ENCODE data around the gene TCP11L2.

TCP11L2 gene

GRCh38 chr12:106288101-106288493 is 14.4 kb upstream of the TCP11L2 start:
- Histone ChIP-seq H3K9me2 (replicated peaks; ENCODE audit: low read depth, low read length) (no peaks in the 10 kb centered on the region), H3K27me3 (ENCODE audit: insufficient read depth, low read length, poor library complexity, severe bottlenecking) (no peaks in the 10 kb centered on the region), H3K9ac (ENCODE audit: low read depth, low read length, poor library complexity, severe bottlenecking) (no peak overlapping the region), H3K4me3 (ENCODE audit: low read length, poor library complexity, severe bottlenecking) (no peak overlapping the region), H2AFZ (ENCODE audit: low read length) (no peak overlapping the region), H3K36me3 (ENCODE audit: insufficient read depth, low read length) (no peaks in the 10 kb centered on the region), H3K9me3 (ENCODE audit: insufficient read depth, low read depth, low read length) (no peaks in the 10 kb centered on the region), H3F3A (ENCODE audit: low read depth) (no peaks in the 10 kb centered on the region), H3K4me2 (ENCODE audit: low read depth, low read length, poor library complexity, severe bottlenecking) (no peak overlapping the region), H3K4me1 (ENCODE audit: insufficient read depth, low read length, poor library complexity, severe bottlenecking) (peaks cover 3% of the 10 kb centered on the region), H4K20me1 (ENCODE audit: insufficient read depth, low read length, poor library complexity, severe bottlenecking) (no peaks in the 10 kb centered on the region), H3K79me2 (ENCODE audit: insufficient read depth, low read length) (no peaks in the 10 kb centered on the region)
- TF ChIP-seq EZH2phosphoT487 (IDR thresholded peaks at IDR 0.05; ENCODE audit: borderline replicate concordance), result no peak
- TF ChIP-seq, protein P1, sequence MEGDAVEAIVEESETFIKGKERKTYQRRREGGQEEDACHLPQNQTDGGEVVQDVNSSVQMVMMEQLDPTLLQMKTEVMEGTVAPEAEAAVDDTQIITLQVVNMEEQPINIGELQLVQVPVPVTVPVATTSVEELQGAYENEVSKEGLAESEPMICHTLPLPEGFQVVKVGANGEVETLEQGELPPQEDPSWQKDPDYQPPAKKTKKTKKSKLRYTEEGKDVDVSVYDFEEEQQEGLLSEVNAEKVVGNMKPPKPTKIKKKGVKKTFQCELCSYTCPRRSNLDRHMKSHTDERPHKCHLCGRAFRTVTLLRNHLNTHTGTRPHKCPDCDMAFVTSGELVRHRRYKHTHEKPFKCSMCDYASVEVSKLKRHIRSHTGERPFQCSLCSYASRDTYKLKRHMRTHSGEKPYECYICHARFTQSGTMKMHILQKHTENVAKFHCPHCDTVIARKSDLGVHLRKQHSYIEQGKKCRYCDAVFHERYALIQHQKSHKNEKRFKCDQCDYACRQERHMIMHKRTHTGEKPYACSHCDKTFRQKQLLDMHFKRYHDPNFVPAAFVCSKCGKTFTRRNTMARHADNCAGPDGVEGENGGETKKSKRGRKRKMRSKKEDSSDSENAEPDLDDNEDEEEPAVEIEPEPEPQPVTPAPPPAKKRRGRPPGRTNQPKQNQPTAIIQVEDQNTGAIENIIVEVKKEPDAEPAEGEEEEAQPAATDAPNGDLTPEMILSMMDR (conservative IDR thresholded peaks at IDR 0.05; ENCODE audit: low read length), result no peak

GRCh38 chr12:106288494-106289195 is 13.9 kb upstream of the TCP11L2 start:
- Histone ChIP-seq H3K9ac (ENCODE audit: low read depth, low read length, poor library complexity, severe bottlenecking) (no peak overlapping the region), H3K4me1 (ENCODE audit: insufficient read depth, low read length, poor library complexity, severe bottlenecking) (peaks cover 3% of the 10 kb centered on the region), H3K9me2 (replicated peaks; ENCODE audit: low read depth, low read length) (no peaks in the 10 kb centered on the region), H3K27me3 (ENCODE audit: insufficient read depth, low read length, poor library complexity, severe bottlenecking) (no peaks in the 10 kb centered on the region), H3K9me3 (ENCODE audit: insufficient read depth, low read depth, low read length) (no peaks in the 10 kb centered on the region), H3K79me2 (ENCODE audit: insufficient read depth, low read length) (no peaks in the 10 kb centered on the region), H3K4me3 (ENCODE audit: low read length, poor library complexity, severe bottlenecking) (no peak overlapping the region), H3K36me3 (ENCODE audit: insufficient read depth, low read length) (no peaks in the 10 kb centered on the region), H2AFZ (ENCODE audit: low read length) (peak overlapping the region; percentile 69; the same call in 1 of the 2 replicates), H3F3A (ENCODE audit: low read depth) (no peaks in the 10 kb centered on the region), H3K4me2 (ENCODE audit: low read depth, low read length, poor library complexity, severe bottlenecking) (no peak overlapping the region), H4K20me1 (ENCODE audit: insufficient read depth, low read length, poor library complexity, severe bottlenecking) (no peaks in the 10 kb centered on the region)
- TF ChIP-seq EZH2phosphoT487 (IDR thresholded peaks at IDR 0.05; ENCODE audit: borderline replicate concordance), result no peak
- TF ChIP-seq, protein P1 (conservative IDR thresholded peaks at IDR 0.05; ENCODE audit: low read length), result no peak

- Histone ChIP-seq H3K36me3 (ENCODE audit: insufficient read depth, low read length) (no peaks in the 10 kb centered on the region), H3K4me3 (ENCODE audit: low read length, poor library complexity, severe bottlenecking) (no peak overlapping the region), H3K9ac (ENCODE audit: low read depth, low read length, poor library complexity, severe bottlenecking) (no peak overlapping the region), H3K9me2 (replicated peaks; ENCODE audit: low read depth, low read length) (no peaks in the 10 kb centered on the region), H3K9me3 (ENCODE audit: insufficient read depth, low read depth, low read length) (no peaks in the 10 kb centered on the region), H4K20me1 (ENCODE audit: insufficient read depth, low read length, poor library complexity, severe bottlenecking) (no peaks in the 10 kb centered on the region), H2AFZ (ENCODE audit: low read length) (0 out of 2 replicates have a peak overlapping the region, but pooled peaks have one; percentile 69), H3K79me2 (ENCODE audit: insufficient read depth, low read length) (no peaks in the 10 kb centered on the region), H3K4me1 (ENCODE audit: insufficient read depth, low read length, poor library complexity, severe bottlenecking) (peaks cover 3% of the 10 kb centered on the region), H3F3A (ENCODE audit: low read depth) (no peaks in the 10 kb centered on the region), H3K4me2 (ENCODE audit: low read depth, low read length, poor library complexity, severe bottlenecking) (no peak overlapping the region), H3K27me3 (ENCODE audit: insufficient read depth, low read length, poor library complexity, severe bottlenecking) (no peaks in the 10 kb centered on the region)
- no peak for TF ChIP-seq EZH2phosphoT487 (IDR thresholded peaks at IDR 0.05; ENCODE audit: borderline replicate concordance)
- TF ChIP-seq, protein P1 (conservative IDR thresholded peaks at IDR 0.05; ENCODE audit: low read length), result no peak
Observed at GRCh38 chr12:106289196-106289681, 13.3 kb upstream of the TCP11L2 start.

Measured in Loucy (cell line).